WTC11 (cell line): ENCODE data around the gene NDE1. TPM values are rescaled to one million over a fixed set of nuclear protein-coding genes. Genes with fewer than 3 reads are reported as not detected.
"Not testable (repeated sequence)": the region's sequence is repeated elsewhere in the genome, so short reads cannot be mapped to it uniquely, and the experiment has no call there.

Experiments used
- ATAC-seq: fragments of 200-7000 bp; cut with Tn5 transposase; 2 replicates; pipeline ENCODE4 v1.10.0; 2021; ENCODE audit warnings: mild to moderate bottlenecking, moderate library complexity
- CTCF ChIA-PET: fragments of 300-600 bp; sonication (Branson Sonifier 250); formaldehyde crosslinking; loops from one replicate; lab custom pipeline; 2021; ENCODE audit warnings: antibody characterized with exemption; lab: Charles Lee
- POLR2A ChIA-PET: fragments of 350-600 bp; sonication (Branson Sonifier 250); formaldehyde crosslinking; loops from one replicate; lab custom pipeline; 2021; ENCODE audit warnings: antibody characterized with exemption; lab: Charles Lee
- DNase-seq: peaks from one replicate; pipeline ENCODE4 v3.0.0; 2021; ENCODE audit warnings: low spot score
- H3K27ac Mint-ChIP-seq: 2 replicates; pipeline ENCODE4 v1.8.0; 2021; ENCODE audit warnings: mixed read lengths
- H3K27me3 Mint-ChIP-seq: 2 replicates; pipeline ENCODE4 v1.8.0; 2021; ENCODE audit warnings: low read depth, mild to moderate bottlenecking, moderate library complexity, mixed read lengths
- H3K36me3 Mint-ChIP-seq: 2 replicates; pipeline ENCODE4 v1.8.0; 2021; ENCODE audit warnings: mixed read lengths
- H3K4me1 Mint-ChIP-seq: 2 replicates; pipeline ENCODE4 v1.8.0; 2022; ENCODE audit warnings: mixed read lengths
- H3K4me3 Mint-ChIP-seq: 2 replicates; pipeline ENCODE4 v1.8.0; 2021; ENCODE audit warnings: mild to moderate bottlenecking, moderate library complexity, mixed read lengths
- H3K9me3 Mint-ChIP-seq: 2 replicates; pipeline ENCODE4 v1.8.0; 2021; ENCODE audit warnings: mixed read lengths
- ATF3 ChIP-seq: sonication (generic); formaldehyde crosslinking; conservative IDR thresholded peaks from 2 replicates; pipeline ENCODE4 v1.8.1; 2022; ENCODE audit warnings: mild to moderate bottlenecking, missing genetic modification reagents
- E2F5 ChIP-seq: sonication (generic); formaldehyde crosslinking; IDR thresholded peaks from 2 replicates; pipeline ENCODE4 v1.8.1; 2022; ENCODE audit warnings: mild to moderate bottlenecking, moderate library complexity, missing genetic modification reagents
- ELF4 ChIP-seq: sonication (generic); formaldehyde crosslinking; IDR thresholded peaks from 2 replicates; pipeline ENCODE4 v1.8.1; 2022; ENCODE audit warnings: low read depth, mild to moderate bottlenecking, moderate library complexity, missing genetic modification reagents
- ERG ChIP-seq: fragments of 250-450 bp; sonication (Bioruptor Pico); IDR thresholded peaks from 2 replicates; pipeline ENCODE4 v1.8.0; 2021; ENCODE audit warnings: mild to moderate bottlenecking
- ETV6 ChIP-seq: sonication (generic); formaldehyde crosslinking; IDR thresholded peaks from 2 replicates; pipeline ENCODE4 v1.8.1; 2022; ENCODE audit warnings: mild to moderate bottlenecking, missing genetic modification reagents
- GABPB1 ChIP-seq: sonication (generic); formaldehyde crosslinking; IDR thresholded peaks from 2 replicates; pipeline ENCODE4 v1.8.1; 2023; ENCODE audit warnings: mild to moderate bottlenecking, missing genetic modification reagents
- GTF2I ChIP-seq: fragments of 250-450 bp; sonication (Bioruptor Pico); conservative IDR thresholded peaks from 2 replicates; pipeline ENCODE4 v1.4.0; 2021; ENCODE audit warnings: mild to moderate bottlenecking
- IRF2 ChIP-seq: sonication (generic); formaldehyde crosslinking; IDR thresholded peaks from 2 replicates; pipeline ENCODE4 v1.8.0; 2022; ENCODE audit warnings: low read depth, missing genetic modification reagents, borderline replicate concordance
- JAZF1 ChIP-seq: fragments of 250-450 bp; sonication (Bioruptor Pico); IDR thresholded peaks from 2 replicates; pipeline ENCODE4 v1.9.0; 2021; ENCODE audit warnings: moderate library complexity, mild to moderate bottlenecking, inconsistent platforms
- KAT7 ChIP-seq: sonication (generic); formaldehyde crosslinking; IDR thresholded peaks from 2 replicates; pipeline ENCODE4 v1.8.1; 2023; ENCODE audit warnings: missing genetic modification reagents, mild to moderate bottlenecking, borderline replicate concordance
- MLX ChIP-seq: sonication (generic); formaldehyde crosslinking; IDR thresholded peaks from 2 replicates; pipeline ENCODE4 v1.8.1; 2023; ENCODE audit warnings: mild to moderate bottlenecking, missing genetic modification reagents, moderate library complexity
- NFYB ChIP-seq: sonication (generic); formaldehyde crosslinking; conservative IDR thresholded peaks from 2 replicates; pipeline ENCODE4 v1.8.0; 2022; ENCODE audit warnings: low read depth, missing genetic modification reagents
- NR3C1 ChIP-seq: sonication (generic); formaldehyde crosslinking; conservative IDR thresholded peaks from 2 replicates; pipeline ENCODE4 v1.8.1; 2023; ENCODE audit warnings: low read depth, mild to moderate bottlenecking, missing genetic modification reagents
- PRRX2 ChIP-seq: fragments of 250-450 bp; sonication (Bioruptor Pico); IDR thresholded peaks from 2 replicates; pipeline ENCODE4 v1.8.0; 2021; ENCODE audit warnings: mild to moderate bottlenecking
- SMAD4 ChIP-seq: sonication (generic); formaldehyde crosslinking; IDR thresholded peaks from 2 replicates; pipeline ENCODE4 v1.8.0; 2022; ENCODE audit warnings: mild to moderate bottlenecking, missing genetic modification reagents
- ZBTB43 ChIP-seq: sonication (generic); formaldehyde crosslinking; IDR thresholded peaks from 2 replicates; pipeline ENCODE4 v1.8.1; 2023; ENCODE audit warnings: mild to moderate bottlenecking, missing genetic modification reagents
- ZMAT4 ChIP-seq: fragments of 250-450 bp; sonication (Bioruptor Pico); IDR thresholded peaks from 2 replicates; pipeline ENCODE4 v1.9.0; 2021; ENCODE audit warnings: mild to moderate bottlenecking
- ZNF281 ChIP-seq: sonication (generic); formaldehyde crosslinking; IDR thresholded peaks from 2 replicates; pipeline ENCODE4 v1.8.0; 2023; ENCODE audit warnings: mild to moderate bottlenecking, missing genetic modification reagents
- ZNF396 ChIP-seq: fragments of 250-450 bp; sonication (Bioruptor Pico); IDR thresholded peaks from 2 replicates; pipeline ENCODE4 v1.8.0; 2021; ENCODE audit warnings: mild to moderate bottlenecking, moderate library complexity, borderline replicate concordance
- ZNF423 ChIP-seq: fragments of 250-450 bp; sonication (Bioruptor Pico); IDR thresholded peaks from 2 replicates; pipeline ENCODE4 v2.1.2; 2022; ENCODE audit warnings: mild to moderate bottlenecking, moderate library complexity
- ZSCAN18 ChIP-seq: fragments of 250-450 bp; sonication (Bioruptor Pico); IDR thresholded peaks from 2 replicates; pipeline ENCODE4 v2.1.2; 2022; ENCODE audit warnings: mild to moderate bottlenecking, moderate library complexity
- total RNA-seq: library from RNA; stranded (reverse); gene quantifications from 3 replicates; pipeline ENCODE4 v1.2.3, GENCODE V29; 2021

Gene NDE1
- total RNA-seq, 1 experiment from 2014 or later, result 39.4 TPM

- no peak for ATAC-seq
- Mint-ChIP-seq H3K27ac (no peak overlapping the region), H3K4me1 (no peaks in the 10 kb centered on the region), H3K36me3 (peaks cover 37% of the 10 kb centered on the region), H3K4me3 (no peak overlapping the region), H3K9me3 (no peaks in the 10 kb centered on the region), H3K27me3 (no peaks in the 10 kb centered on the region; the same call in 1 of the 2 replicates)
- ChIA-PET POLR2A (no interaction called here), CTCF (interaction anchor here (1.1 kb wide), 1 partner anchor 180 kb away, joined by 3 read pairs; no protein-coding TSS in a partner anchor)
- TF ChIP-seq E2F5 (no peak), ZNF281 (no peak), GABPB1 (CRISPR knock-in tag) (no peak), ATF3 (CRISPR knock-in tag) (no peak), NR3C1 (CRISPR knock-in tag) (no peak)
- DNase-seq, result no peak
Observed at GRCh38 chr16:15689290-15689689, 39.2 kb downstream of the NDE1 start.

- CTCF ChIA-PET, result no interaction called here
- H3K27ac Mint-ChIP-seq, result no peak overlapping the region
- peaks cover 46% of the 10 kb centered on the region for H3K36me3 Mint-ChIP-seq
- POLR2A ChIA-PET, result interaction anchor here (0.6 kb wide), 1 partner anchor 68 kb away, joined by 3 read pairs; no protein-coding TSS in a partner anchor
- DNase-seq (no peak), ATAC-seq (no peak)
- H3K9me3 Mint-ChIP-seq, result no peaks in the 10 kb centered on the region
- H3K27me3 Mint-ChIP-seq, result no peaks in the 10 kb centered on the region; the same call in 1 of the 2 replicates
- no peaks in the 10 kb centered on the region for H3K4me1 Mint-ChIP-seq
- TF ChIP-seq ZBTB43 (CRISPR knock-in tag), result no peak
- no peak for TF ChIP-seq ELF4
- no peak for TF ChIP-seq ERG
- no peak for TF ChIP-seq MLX
- no peak for TF ChIP-seq NFYB (CRISPR knock-in tag)
- no peak for TF ChIP-seq ZNF396 (CRISPR knock-in tag)
- no peak for TF ChIP-seq KAT7
- TF ChIP-seq GTF2I (CRISPR knock-in tag), result no peak
- no peak for TF ChIP-seq NR3C1 (CRISPR knock-in tag)
- no peak for TF ChIP-seq JAZF1 (CRISPR knock-in tag)
- no peak for TF ChIP-seq GABPB1 (CRISPR knock-in tag)
- TF ChIP-seq, all 79 proteins: peak for 0
- no peak overlapping the region for H3K4me3 Mint-ChIP-seq
Observed at GRCh38 chr16:15690296-15690695, 40.3 kb downstream of the NDE1 start.

GRCh38 chr16:15691046-15691445 is 41.0 kb downstream of the NDE1 start:
- CTCF ChIA-PET, result no interaction called here
- H3K4me3 Mint-ChIP-seq, result no peak overlapping the region
- H3K27ac Mint-ChIP-seq, result no peak overlapping the region
- H3K36me3 Mint-ChIP-seq, result peaks cover 44% of the 10 kb centered on the region
- POLR2A ChIA-PET, result no interaction called here
- TF ChIP-seq ZSCAN18 (CRISPR knock-in tag), result no peak
- no peak for TF ChIP-seq PRRX2
- TF ChIP-seq SMAD4, result no peak
- no peak for TF ChIP-seq NFYB (CRISPR knock-in tag)
- no peak for TF ChIP-seq IRF2 (CRISPR knock-in tag)
- TF ChIP-seq ZNF423 (CRISPR knock-in tag), result no peak
- no peak for TF ChIP-seq ZMAT4 (CRISPR knock-in tag)
- TF ChIP-seq KAT7, result no peak
- TF ChIP-seq ETV6 (CRISPR knock-in tag), result no peak
- TF ChIP-seq, all 79 proteins: peak for 0
- no peaks in the 10 kb centered on the region for H3K9me3 Mint-ChIP-seq
- DNase-seq, result no peak
- H3K4me1 Mint-ChIP-seq, result no peaks in the 10 kb centered on the region
- ATAC-seq, result no peak
- H3K27me3 Mint-ChIP-seq, result no peaks in the 10 kb centered on the region; the same call in 1 of the 2 replicates

GRCh38 chr16:15692508-15692907 is 42.5 kb downstream of the NDE1 start:
- ATAC-seq, DNase-seq, POLR2A ChIA-PET: not testable (repeated sequence)

More at GRCh38 chr16:15692508-15692907, 42.5 kb downstream of the NDE1 start:
- not testable (repeated sequence) for H3K27ac Mint-ChIP-seq, H3K27me3 Mint-ChIP-seq, H3K4me1 Mint-ChIP-seq, H3K4me3 Mint-ChIP-seq, H3K9me3 Mint-ChIP-seq
- peaks cover 48% of the 10 kb centered on the region for H3K36me3 Mint-ChIP-seq
- CTCF ChIA-PET, result interaction anchor here (0.8 kb wide), 1 partner anchor 10 kb away, joined by 4 read pairs; no protein-coding TSS in a partner anchor
